GM12865 (cell line): ENCODE data around the gene CHST6.
"Not testable (repeated sequence)": the region's sequence is repeated elsewhere in the genome, so short reads cannot be mapped to it uniquely, and the experiment has no call there.

Experiments
- DNase-seq: peaks from one replicate; pipeline ENCODE4 v3.0.0; 2010; ENCODE audit warnings: low read depth
- H3K4me3 ChIP-seq: 2 replicates; pipeline ENCODE4 v1.5.1; 2011; ENCODE audit warnings: mild to moderate bottlenecking, low read depth, low read length, control low read depth
- CTCF ChIP-seq: IDR thresholded peaks from 2 replicates; pipeline ENCODE4 v1.5.1; 2011; ENCODE audit warnings: low read length, control low read depth, low read depth, inconsistent platforms; ENCODE audit not compliant: insufficient read depth; ENCODE audit errors: missing control alignments

The CHST6 gene

GRCh38 chr16:75461575-75461974 lies 33.7 kb downstream of the CHST6 start:
- H3K4me3 ChIP-seq: no peak overlapping the region
- DNase-seq: no peak
- no peak for TF ChIP-seq CTCF

- DNase-seq: no peak
- no peak for TF ChIP-seq CTCF
- no peak overlapping the region for H3K4me3 ChIP-seq
Measured at GRCh38 chr16:75460446-75460845, 34.8 kb downstream of the CHST6 start.

- TF ChIP-seq CTCF: no peak
- DNase-seq: no peak
- H3K4me3 ChIP-seq: no peak overlapping the region
Measured at GRCh38 chr16:75459691-75460090, 35.5 kb downstream of the CHST6 start.

- DNase-seq: no peak
- no peak overlapping the region for H3K4me3 ChIP-seq
- TF ChIP-seq CTCF: no peak
Measured at GRCh38 chr16:75458439-75458838, 36.8 kb downstream of the CHST6 start.

- no peak for TF ChIP-seq CTCF
- no peak for DNase-seq
Measured at GRCh38 chr16:75458029-75458428, 37.2 kb downstream of the CHST6 start.

GRCh38 chr16:75457485-75458021 lies 37.7 kb downstream of the CHST6 start:
- H3K4me3 ChIP-seq: no peak overlapping the region
- DNase-seq: no peak
- TF ChIP-seq CTCF: no peak

More at GRCh38 chr16:75458029-75458428, 37.2 kb downstream of the CHST6 start:
- H3K4me3 ChIP-seq: no peak overlapping the region

GRCh38 chr16:75456971-75457370 lies 38.3 kb downstream of the CHST6 start:
- no peak for TF ChIP-seq CTCF
- H3K4me3 ChIP-seq: no peak overlapping the region
- DNase-seq: no peak

GRCh38 chr16:75456486-75456885 lies 38.8 kb downstream of the CHST6 start:
- DNase-seq, H3K4me3 ChIP-seq: not testable (repeated sequence)
